Keratinocyte (primary cell): Measurements from ENCODE around the gene PCCA. TPM values are rescaled to one million over a fixed set of nuclear protein-coding genes. Genes with fewer than 3 reads are reported as not detected.
"Not testable (repeated sequence)": the region's sequence is repeated elsewhere in the genome, so short reads cannot be mapped to it uniquely, and the experiment has no call there.

Experiments used
- DNase-seq: peaks from one replicate; pipeline ENCODE4 v3.0.0-alpha.2; 2011; ENCODE audit warnings: low read depth, missing footprints, low spot score
- FAIRE-seq: peaks from 2 replicates; lab custom pipeline; 2011; peaks lifted over from hg19 to GRCh38; lab: Jason Lieb, UNC
- H2AFZ ChIP-seq: 2 replicates; pipeline ENCODE4 v1.6.0; 2012; ENCODE audit warnings: low read length, control low read depth, inconsistent platforms; ENCODE audit not compliant: control insufficient read depth
- H3K27ac ChIP-seq: 2 replicates; pipeline ENCODE4 v1.5.1; 2011; ENCODE audit warnings: low read length; ENCODE audit not compliant: control insufficient read depth, insufficient read depth
- H3K27me3 ChIP-seq: 3 replicates; pipeline ENCODE4 v1.6.0; 2011; ENCODE audit warnings: low read length; ENCODE audit not compliant: control insufficient read depth, insufficient read depth; ENCODE audit errors: extremely low read depth
- H3K36me3 ChIP-seq, 2 experiments: 2 replicates in 1 of 2; 3 replicates in 1 of 2; pipeline ENCODE4 v1.5.1; 2011; ENCODE audit warnings: low read length in 2 of 2, mild to moderate bottlenecking in 1 of 2; ENCODE audit not compliant: control insufficient read depth in 2 of 2, insufficient read depth in 2 of 2; ENCODE audit errors: extremely low read depth in 1 of 2
- H3K4me1 ChIP-seq: 3 replicates; pipeline ENCODE4 v1.5.1; 2011; ENCODE audit warnings: low read length; ENCODE audit not compliant: control insufficient read depth, insufficient read depth; ENCODE audit errors: extremely low read depth
- H3K4me2 ChIP-seq: 3 replicates; pipeline ENCODE4 v1.6.0; 2011; ENCODE audit warnings: low read depth, low read length; ENCODE audit not compliant: control insufficient read depth, insufficient read depth; ENCODE audit errors: extremely low read depth
- H3K4me3 ChIP-seq, 3 experiments: fragments of 200-600 bp in 1 of 3; sonication (generic) in 1 of 3; 2 replicates in 2 of 3; 3 replicates in 1 of 3; pipeline ENCODE4 v1.5.1; 2011 to 2016; ENCODE audit warnings: low read length in 3 of 3, mild to moderate bottlenecking in 3 of 3, control low read depth in 2 of 3, inconsistent platforms in 1 of 3, low read depth in 1 of 3, mixed read lengths in 1 of 3, mixed run types in 1 of 3, moderate library complexity in 1 of 3; ENCODE audit not compliant: control insufficient read depth in 2 of 3, insufficient read depth in 2 of 3; ENCODE audit errors: extremely low read depth in 1 of 3
- H3K79me2 ChIP-seq: 2 replicates; pipeline ENCODE4 v1.6.0; 2012; ENCODE audit warnings: low read length; ENCODE audit not compliant: control insufficient read depth, insufficient read depth
- H3K9ac ChIP-seq: 3 replicates; pipeline ENCODE4 v1.6.0; 2011; ENCODE audit warnings: low read length; ENCODE audit not compliant: control insufficient read depth, insufficient read depth; ENCODE audit errors: extremely low read depth
- H3K9me1 ChIP-seq: 3 replicates; pipeline ENCODE4 v1.6.0; 2011; ENCODE audit warnings: low read length; ENCODE audit not compliant: control insufficient read depth, insufficient read depth; ENCODE audit errors: extremely low read depth
- H3K9me3 ChIP-seq: 2 replicates; pipeline ENCODE4 v1.5.1; 2012; ENCODE audit warnings: low read depth, low read length; ENCODE audit not compliant: control insufficient read depth
- H4K20me1 ChIP-seq: 3 replicates; pipeline ENCODE4 v1.6.0; 2011; ENCODE audit warnings: low read length; ENCODE audit not compliant: control insufficient read depth, insufficient read depth; ENCODE audit errors: extremely low read depth
- CTCF ChIP-seq, 3 experiments: IDR thresholded peaks in 1 of 3; conservative IDR thresholded peaks in 1 of 3; optimal IDR thresholded peaks in 1 of 3; 2 replicates in 2 of 3; 3 replicates in 1 of 3; pipeline versions ENCODE3 to v1.5.1; 2011; ENCODE audit warnings: low read length in 3 of 3, mild to moderate bottlenecking in 3 of 3, moderate library complexity in 2 of 3, control low read depth in 1 of 3, inconsistent platforms in 1 of 3; ENCODE audit not compliant: insufficient read depth in 2 of 3; ENCODE audit errors: extremely low read depth in 1 of 3
- EZH2 ChIP-seq: IDR thresholded peaks from one replicate; pipeline ENCODE4 v1.6.1; 2012; ENCODE audit warnings: inconsistent platforms, mild to moderate bottlenecking, low read length, moderate library complexity
- dilution Hi-C: fragments of 300-500 bp; cut with MboI; formaldehyde crosslinking; loops from one replicate; pipeline ENCODE4 v1.7.0; 2020; ENCODE audit warnings: low sequenced_read_pairs; ENCODE audit not compliant: extremely low pct_ligation_motif_present
- polyA plus RNA-seq, 5 experiments: library from polyadenylated mRNA; depleted of rRNA in 3 of 5; stranded (reverse) in 3 of 5; stranded (forward) in 1 of 5; unstranded in 1 of 5; fragments of >200 nt; gene quantifications; 1 replicate in 1 of 5; 2 replicates in 3 of 5; 3 replicates in 1 of 5; pipeline versions ENCODE4 v1.2.1 to v1.2.3, GENCODE V29; 2011 to 2012; ENCODE audit warnings: missing spikeins in 2 of 5, low read depth in 1 of 5, low replicate concordance in 1 of 5

PCCA gene
- polyA plus RNA-seq, 1 donor (not counting 4 experiments of a cell fraction or from before 2014, with no cell fraction given): 8.1 TPM

GRCh38 chr13:100097821-100098220, 8.9 kb downstream of the PCCA start:
- TF ChIP-seq CTCF (optimal IDR thresholded peaks at IDR 0.05 in 1 of 3, IDR thresholded peaks at IDR 0.05 in 1 of 3, conservative IDR thresholded peaks at IDR 0.05 in 1 of 3; ENCODE audit: extremely low read depth in 1 of 3, insufficient read depth in 2 of 3, low read length in 3 of 3): no peak
- no peak for TF ChIP-seq EZH2
- dilution Hi-C loops: no loop called here
- H3K27ac ChIP-seq: no peak overlapping the region

GRCh38 chr13:100098445-100099116, 9.7 kb downstream of the PCCA start:
- H3K36me3 ChIP-seq: no peaks in the 10 kb centered on the region
- H3K27me3 ChIP-seq: no peaks in the 10 kb centered on the region
- TF ChIP-seq CTCF (optimal IDR thresholded peaks at IDR 0.05 in 1 of 3, IDR thresholded peaks at IDR 0.05 in 1 of 3, conservative IDR thresholded peaks at IDR 0.05 in 1 of 3; ENCODE audit: extremely low read depth in 1 of 3, insufficient read depth in 2 of 3, low read length in 3 of 3): no peak
- no peak for TF ChIP-seq EZH2
- H4K20me1 ChIP-seq: no peaks in the 10 kb centered on the region
- FAIRE-seq: peak; percentile 29
- H3K9me3 ChIP-seq: no peaks in the 10 kb centered on the region
- H3K9me1 ChIP-seq: no peaks in the 10 kb centered on the region
- H3K4me3 ChIP-seq: no peak overlapping the region
- H3K79me2 ChIP-seq: peaks cover 6% of the 10 kb centered on the region
- peak overlapping the region; percentile 29 for H3K27ac ChIP-seq
- dilution Hi-C loops: no loop called here
- no peak overlapping the region for H3K9ac ChIP-seq
- no peak for DNase-seq
- H2AFZ ChIP-seq: no peak overlapping the region
- peaks cover 23% of the 10 kb centered on the region for H3K4me1 ChIP-seq
- H3K4me2 ChIP-seq: peak overlapping the region; percentile 56

More at GRCh38 chr13:100097821-100098220, 8.9 kb downstream of the PCCA start:
- H3K79me2 ChIP-seq: peaks cover 6% of the 10 kb centered on the region
- peaks cover 23% of the 10 kb centered on the region for H3K4me1 ChIP-seq
- no peaks in the 10 kb centered on the region for H3K36me3 ChIP-seq
- H3K9me3 ChIP-seq: no peaks in the 10 kb centered on the region
- no peak overlapping the region for H3K9ac ChIP-seq
- no peak overlapping the region for H3K4me3 ChIP-seq
- no peaks in the 10 kb centered on the region for H3K27me3 ChIP-seq
- FAIRE-seq (no peak), DNase-seq (no peak)
- H2AFZ ChIP-seq: no peak overlapping the region
- no peaks in the 10 kb centered on the region for H3K9me1 ChIP-seq
- no peaks in the 10 kb centered on the region for H4K20me1 ChIP-seq
- no peak overlapping the region for H3K4me2 ChIP-seq

GRCh38 chr13:100099117-100099445, 10.2 kb downstream of the PCCA start:
- H3K27me3 ChIP-seq, H3K9me1 ChIP-seq, H2AFZ ChIP-seq, DNase-seq, H3K9me3 ChIP-seq, H3K27ac ChIP-seq, FAIRE-seq, H3K36me3 ChIP-seq, H4K20me1 ChIP-seq, H3K79me2 ChIP-seq, dilution Hi-C loops, H3K9ac ChIP-seq, H3K4me3 ChIP-seq: not testable (repeated sequence)
- H3K4me1 ChIP-seq: peaks cover 23% of the 10 kb centered on the region
- peak overlapping the region; percentile 56 for H3K4me2 ChIP-seq
